Fibroblast of lung (primary cell): ENCODE measurements around the gene WNT11.

Source experiments
- EZH2 ChIP-seq: IDR thresholded peaks from 2 replicates; pipeline ENCODE4 v1.5.1; 2012; ENCODE audit warnings: low read length, control low read depth, mild to moderate bottlenecking; ENCODE audit errors: missing control alignments
- TF ChIP-seq, protein P1 (sequence below), 2 donors: IDR thresholded peaks in 1 of 2; conservative IDR thresholded peaks in 1 of 2; 1 replicate in 1 of 2; 2 replicates in 1 of 2; pipeline ENCODE4 v1.5.1; 2011 to 2012; ENCODE audit warnings: low read length in 2 of 2, control low read depth in 1 of 2, inconsistent platforms in 1 of 2, low read depth in 1 of 2, mild to moderate bottlenecking in 1 of 2

DNA sequence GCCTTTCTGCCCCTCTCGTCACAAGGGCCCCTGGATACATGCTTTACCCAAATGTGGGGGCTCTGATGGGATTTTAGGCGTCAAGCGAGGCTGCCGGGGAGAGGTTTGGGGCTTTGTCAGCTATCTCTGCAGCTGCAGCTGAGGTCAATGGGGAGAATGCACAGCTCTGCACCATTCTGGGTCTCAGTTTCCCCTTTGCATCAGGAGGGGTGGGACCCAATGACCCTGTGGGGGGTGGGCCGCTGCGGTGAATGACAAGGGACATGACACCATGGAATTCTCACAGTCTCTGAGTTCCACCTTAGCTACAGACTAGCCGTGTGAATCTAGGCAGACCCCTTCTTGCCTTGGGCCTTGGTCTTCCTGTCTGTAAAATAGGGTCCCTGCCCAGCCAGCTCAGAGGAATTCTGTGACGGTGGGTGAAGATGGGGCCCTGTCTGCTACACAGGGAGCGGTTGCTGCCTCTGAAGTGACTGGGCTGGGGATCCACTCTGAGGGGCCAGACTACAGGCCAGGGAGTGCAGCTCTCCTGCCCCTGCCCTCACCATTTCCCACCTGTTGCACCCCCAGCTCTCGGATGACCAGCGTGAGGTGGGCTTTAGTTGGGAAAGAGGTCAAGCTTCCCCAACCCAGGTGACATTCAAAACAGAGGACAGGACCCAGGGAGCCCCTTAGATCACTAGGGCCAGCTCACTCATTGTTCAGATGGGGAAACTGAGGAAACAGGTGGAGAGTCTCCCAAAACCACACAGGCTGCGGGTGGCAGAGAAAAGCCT, 35.9 kb upstream of the WNT11 start:
- TF ChIP-seq, protein P1, sequence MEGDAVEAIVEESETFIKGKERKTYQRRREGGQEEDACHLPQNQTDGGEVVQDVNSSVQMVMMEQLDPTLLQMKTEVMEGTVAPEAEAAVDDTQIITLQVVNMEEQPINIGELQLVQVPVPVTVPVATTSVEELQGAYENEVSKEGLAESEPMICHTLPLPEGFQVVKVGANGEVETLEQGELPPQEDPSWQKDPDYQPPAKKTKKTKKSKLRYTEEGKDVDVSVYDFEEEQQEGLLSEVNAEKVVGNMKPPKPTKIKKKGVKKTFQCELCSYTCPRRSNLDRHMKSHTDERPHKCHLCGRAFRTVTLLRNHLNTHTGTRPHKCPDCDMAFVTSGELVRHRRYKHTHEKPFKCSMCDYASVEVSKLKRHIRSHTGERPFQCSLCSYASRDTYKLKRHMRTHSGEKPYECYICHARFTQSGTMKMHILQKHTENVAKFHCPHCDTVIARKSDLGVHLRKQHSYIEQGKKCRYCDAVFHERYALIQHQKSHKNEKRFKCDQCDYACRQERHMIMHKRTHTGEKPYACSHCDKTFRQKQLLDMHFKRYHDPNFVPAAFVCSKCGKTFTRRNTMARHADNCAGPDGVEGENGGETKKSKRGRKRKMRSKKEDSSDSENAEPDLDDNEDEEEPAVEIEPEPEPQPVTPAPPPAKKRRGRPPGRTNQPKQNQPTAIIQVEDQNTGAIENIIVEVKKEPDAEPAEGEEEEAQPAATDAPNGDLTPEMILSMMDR (conservative IDR thresholded peaks at IDR 0.05 in 1 of 2, IDR thresholded peaks at IDR 0.05 in 1 of 2; ENCODE audit: low read depth in 1 of 2, low read length in 2 of 2), result no peak
- no peak for TF ChIP-seq EZH2
